Activated CD8-positive, alpha-beta memory T cell treated with anti-CD3 and anti-CD28 coated beads for 1 hour (primary cell): Measurements from ENCODE around the gene HELZ.

ENCODE experiments used
- DNase-seq, 2 donors: peaks; one replicate each; pipeline ENCODE4 v3.0.0-alpha.2; 2020; ENCODE audit warnings: low read depth in 1 of 2; ENCODE audit errors: extremely low read depth in 1 of 2

The HELZ gene

DNA sequence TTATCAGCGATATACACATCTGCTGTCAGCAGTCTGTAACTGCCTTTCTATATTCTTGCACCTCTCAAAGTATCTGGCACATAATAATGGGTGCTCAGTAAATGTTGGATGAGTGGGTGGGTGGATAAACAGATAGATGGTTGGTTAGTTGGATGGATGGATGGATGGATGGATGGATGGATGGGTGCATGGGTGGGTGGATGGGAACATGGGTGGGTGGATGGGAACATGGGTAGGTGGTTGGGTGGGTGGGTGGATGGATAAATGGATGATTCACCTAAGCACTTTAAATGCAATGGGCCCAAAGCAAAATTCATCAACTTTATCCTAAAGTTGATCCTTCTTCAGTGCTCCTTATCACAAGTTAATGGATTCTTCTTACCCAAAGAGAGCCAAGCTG, 48.6 kb downstream of the HELZ start:
- DNase-seq: no peak

DNA sequence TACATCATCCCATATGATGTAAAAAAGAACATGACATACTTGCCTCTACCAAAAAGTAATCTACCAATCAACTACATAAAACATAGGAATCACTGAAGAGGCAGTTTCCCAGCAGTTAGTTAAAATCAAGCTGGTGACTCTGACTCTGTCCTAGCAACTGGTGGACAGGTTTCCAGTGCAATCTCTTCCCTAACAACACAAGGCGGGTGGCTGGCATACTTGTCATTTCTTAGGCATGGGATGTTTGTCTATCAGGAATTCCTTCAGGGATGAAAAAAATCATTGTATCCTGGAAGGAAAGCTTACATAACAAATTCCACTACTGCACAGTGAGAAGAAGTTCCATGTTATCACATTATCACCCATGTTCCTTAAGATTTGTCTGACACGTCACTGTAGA, 50.9 kb downstream of the HELZ start:
- no peak for DNase-seq

DNA sequence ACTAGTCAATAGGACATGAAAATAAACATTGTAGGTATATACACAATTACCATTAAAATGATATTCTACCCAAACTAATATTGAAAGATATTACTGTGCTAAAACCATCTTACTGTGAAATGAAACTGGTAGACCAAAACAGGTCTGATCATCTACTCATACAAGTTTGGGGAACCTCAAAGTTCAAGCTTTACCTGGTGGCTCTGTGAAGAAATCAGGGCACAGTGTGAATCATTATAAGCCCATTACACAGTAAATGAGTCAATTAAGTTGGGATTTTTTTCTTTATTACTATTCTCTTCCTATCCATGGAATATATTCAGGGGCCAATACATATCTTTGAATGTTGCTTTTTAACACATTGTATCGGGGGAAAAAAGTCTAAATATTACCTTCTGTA, 57.1 kb downstream of the HELZ start:
- no peak for DNase-seq

DNA sequence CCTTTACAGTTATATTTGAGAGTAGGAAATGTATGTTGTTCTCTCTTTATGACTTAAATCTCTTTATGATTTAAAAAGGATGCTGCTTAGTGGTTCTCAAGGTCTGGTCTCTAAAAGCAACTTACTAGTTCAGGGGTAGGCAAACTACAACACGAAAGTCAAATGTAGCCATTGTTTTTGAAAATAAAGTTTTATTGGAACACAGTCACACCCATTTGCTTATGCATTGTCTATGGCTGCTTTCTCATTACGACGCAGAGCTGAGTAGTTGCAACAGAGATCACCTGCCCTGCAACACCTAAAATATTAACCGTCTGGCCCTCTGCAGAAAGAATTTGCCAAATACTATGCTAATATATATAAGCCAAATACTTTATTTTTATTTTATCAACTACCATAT, 58.2 kb downstream of the HELZ start:
- DNase-seq: no peak

DNA sequence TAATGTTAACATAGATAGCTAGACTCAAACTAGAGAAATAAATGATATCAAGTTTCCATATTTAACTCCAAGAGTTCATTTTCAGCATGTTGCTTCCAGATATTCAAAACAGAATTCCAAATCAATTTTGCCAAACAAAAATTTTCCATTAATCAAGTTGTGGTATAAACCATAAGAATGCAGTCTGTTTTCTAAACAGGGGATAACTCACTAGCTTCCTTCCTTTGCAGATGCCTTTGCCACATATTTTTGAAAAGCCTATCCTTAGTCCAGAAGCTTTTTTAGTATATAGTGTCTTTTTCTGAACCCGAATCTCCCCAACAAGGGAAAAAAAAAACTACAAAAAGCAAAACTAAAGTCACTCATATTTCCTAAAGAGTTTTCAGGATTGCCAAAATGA, 61.5 kb downstream of the HELZ start:
- no peak for DNase-seq

DNA sequence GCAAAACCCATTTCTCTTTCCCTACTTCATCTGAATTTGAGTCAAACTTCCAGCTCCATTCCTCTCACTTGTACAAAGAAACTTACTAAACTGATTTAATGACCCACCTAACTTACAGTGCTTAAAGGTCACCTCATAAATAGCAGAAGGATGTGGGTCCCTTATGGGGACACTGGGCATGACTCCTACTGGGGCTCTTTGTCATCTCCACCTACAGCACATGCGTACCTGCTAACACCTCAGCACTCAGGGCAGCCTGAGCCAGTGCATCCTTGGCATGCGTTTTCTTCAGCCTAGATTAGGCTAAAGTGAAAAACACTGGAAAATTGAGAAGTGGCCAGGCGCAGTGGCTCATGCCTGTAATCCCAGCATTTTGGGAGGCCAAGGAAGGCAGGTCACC, 63.2 kb downstream of the HELZ start:
- DNase-seq: no peak

DNA sequence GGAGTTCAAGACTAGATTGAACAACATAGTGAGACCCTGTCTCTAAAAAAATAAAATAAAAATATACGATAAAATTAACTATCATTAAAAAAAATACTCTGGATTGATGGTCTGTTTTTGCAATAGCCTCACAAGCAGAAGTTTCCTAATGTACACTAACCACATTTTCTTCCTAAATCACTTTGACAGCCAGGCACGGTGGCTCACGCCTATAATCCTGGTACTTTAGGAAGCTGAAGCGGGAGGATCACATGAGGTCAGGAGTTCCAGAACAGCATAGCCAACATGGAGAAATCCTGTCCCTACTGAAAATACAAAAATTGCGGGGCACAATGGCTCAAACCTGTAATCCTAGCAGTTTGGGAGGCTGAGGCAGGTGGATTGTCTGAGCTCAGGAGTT, 64.7 kb downstream of the HELZ start:
- DNase-seq: no peak

DNA sequence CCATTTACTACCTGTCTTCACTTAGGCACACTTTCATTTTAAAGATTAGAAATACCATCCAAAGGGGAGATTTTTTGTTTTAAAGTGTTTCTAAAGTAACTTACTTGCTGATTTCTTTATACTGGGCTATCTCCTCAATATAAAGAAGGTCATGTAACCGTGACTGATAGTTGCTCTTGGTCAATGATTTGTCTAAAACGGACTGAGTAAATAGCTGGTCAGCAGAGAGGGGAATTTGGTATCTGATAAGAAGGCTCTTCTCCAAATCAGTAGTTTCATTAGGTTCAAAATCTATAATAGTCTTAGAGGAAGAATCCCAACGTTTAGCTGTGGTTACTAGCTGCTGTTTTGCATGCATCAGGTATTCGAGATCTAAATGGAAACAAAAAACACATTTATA, 66.4 kb downstream of the HELZ start:
- no peak for DNase-seq

DNA sequence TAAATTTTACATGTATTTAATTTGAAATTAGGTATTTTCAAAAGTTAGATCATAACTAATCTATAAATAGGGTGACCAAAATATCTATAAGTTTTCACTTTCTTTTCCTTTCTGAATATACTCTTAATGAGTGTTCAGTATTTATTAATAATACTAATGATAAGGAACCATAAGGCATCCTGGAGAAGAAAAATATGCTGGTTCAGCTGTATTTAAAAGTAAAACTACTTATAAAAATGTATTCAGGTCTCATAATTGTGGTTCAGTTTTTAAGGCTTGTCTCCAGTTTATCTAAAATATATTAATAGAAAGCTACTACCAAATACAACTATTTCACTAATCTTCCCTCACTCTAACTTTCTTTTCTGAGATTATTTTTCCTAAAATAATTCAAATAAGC, 67.3 kb downstream of the HELZ start:
- no peak for DNase-seq

DNA sequence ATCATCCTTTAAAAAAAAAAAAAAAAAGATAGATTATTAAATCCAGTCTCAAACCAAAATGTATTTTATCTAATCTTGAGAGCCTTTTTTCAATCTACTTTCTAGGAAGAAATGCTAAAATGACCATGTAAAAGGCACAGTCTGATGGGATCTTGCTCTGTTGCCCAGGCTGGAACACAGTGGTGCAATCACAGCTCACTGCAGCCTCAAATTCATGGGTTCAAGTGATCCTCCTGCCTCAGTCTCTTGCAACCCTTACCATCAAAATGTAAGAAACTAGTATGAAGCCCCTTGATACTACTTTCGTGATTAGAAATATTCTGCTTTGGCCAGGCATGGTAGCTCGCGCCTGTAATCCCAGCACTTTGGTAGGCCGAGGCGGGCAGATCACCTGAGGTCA, 70.8 kb downstream of the HELZ start:
- DNase-seq: no peak

DNA sequence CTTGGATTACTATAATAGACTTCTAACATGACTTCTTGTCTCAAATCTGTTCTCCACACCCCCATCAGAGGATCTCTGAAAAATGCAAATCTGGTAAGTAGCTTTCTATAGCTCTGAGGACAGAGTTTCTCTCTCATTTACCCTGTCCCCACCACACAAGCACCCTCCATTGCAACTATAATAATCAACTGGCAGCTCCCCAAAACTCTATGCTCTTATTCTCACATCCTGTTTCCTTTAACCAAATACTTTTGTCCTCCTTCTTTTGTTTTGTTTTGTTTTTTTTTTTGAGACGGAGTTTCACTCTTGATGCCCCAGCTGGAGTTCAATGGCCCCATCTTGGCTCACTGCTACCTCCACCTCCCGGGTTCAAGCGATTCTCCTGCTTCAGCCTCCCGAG, 73.4 kb downstream of the HELZ start:
- DNase-seq: no peak

DNA sequence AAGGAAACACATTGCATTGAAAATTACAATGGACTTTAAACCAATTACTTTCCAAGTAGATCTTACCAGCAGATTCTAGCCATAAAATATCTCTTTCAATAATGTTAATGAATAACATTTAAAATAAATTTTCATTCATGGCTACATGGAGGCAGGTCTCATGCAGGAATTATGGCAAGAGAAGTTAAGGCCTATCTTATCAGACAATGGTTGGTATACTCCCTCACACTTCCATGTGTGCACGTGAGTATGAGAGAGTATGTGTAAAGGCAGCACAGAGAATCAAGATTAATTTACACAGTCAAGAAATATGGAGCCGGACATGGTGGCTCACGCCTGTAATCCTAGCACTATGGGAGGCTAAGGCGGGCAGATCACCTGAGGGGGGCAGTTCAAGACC, 76.5 kb downstream of the HELZ start:
- DNase-seq: no peak

DNA sequence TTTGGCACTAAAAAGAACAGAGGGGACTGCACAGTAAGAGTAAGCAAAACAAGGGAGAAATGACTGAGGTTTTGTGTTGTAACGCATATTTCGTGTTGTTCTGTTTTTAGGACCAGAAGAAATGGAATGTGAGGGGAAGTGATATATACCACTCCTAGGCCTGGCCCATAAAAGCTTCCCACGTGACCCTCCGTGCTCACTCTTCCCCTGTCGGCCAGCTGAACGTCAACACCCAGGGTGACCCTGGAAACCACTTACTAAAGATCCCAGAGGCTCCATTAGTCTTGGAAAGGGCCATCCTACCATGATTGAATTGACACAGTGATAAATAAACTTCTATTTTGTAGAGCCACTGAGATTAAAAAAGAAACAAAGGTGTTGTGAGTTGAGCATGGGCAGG, 79.8 kb downstream of the HELZ start:
- DNase-seq: no peak

DNA sequence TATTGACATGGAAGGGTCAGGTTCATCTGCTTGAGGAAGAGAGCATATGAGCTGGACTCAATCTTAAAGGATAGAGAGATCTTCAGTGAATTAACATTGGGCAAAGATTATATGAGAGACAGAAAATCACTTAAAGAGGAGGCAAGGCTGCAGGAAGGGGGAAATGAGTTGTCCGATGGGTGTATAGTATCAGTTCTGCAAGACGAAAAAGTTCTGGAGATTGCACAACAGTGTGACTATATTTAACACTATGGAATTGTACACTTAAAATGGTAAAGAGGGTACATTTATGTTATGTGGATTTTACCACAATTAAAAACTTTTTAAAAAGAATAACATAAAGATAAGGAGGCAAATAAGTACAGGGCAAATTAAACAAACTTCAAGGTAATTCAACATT, 80.7 kb downstream of the HELZ start:
- DNase-seq: no peak

DNA sequence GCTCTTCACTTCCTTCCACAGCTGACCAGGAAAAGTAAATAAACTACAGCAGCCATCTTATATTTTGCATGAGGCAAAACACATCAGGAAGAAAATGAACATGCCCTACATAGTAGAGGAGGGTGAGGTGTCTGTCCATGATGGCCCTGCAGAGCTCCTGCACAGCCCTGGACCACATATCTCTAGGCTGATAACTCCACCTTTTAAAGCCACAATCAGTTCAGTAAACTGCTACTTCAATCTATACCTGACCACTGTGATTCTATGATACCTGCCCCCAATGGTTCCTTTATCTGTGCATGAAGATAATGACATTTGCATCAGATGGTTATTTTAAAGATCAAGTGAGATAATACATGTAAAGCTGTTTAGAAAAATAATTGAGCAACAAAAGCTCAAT, 82.2 kb downstream of the HELZ start:
- DNase-seq: no peak

DNA sequence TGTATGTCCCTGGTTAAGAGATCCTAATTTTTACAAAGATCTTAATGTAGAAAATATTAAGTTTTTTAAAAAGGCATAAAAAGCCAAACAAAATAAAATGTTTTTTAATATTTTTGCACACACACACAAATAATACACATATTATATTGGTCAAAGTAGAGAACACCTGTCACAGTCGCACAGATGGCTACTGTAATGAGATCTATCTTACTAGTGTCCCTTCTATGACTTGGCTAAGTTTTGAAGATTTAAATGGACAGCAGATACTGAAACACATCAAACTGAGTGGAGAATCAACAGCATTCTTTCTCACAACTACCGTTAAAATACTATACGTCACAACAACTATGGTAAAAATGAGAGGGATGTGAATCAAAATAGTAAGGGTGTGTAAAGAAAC, 83.4 kb downstream of the HELZ start:
- DNase-seq: no peak

DNA sequence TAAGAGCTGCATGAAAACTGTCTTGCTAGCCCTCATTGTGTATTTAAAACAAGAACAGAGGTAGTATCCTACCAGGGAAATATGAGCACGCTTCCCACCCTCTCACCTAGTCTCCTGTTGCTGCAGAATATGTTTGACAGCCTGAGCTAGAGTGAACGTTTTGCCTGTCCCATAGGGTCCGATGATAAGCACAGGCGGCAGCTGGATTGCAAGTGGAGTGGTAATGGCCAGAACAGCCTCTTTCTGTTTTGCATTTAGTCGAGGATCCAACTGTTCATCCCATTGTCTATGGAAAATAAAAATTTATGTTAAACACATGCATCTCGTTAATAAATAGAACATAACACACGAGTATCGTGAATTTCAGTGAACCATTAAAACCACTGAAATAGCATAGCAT, 84.2 kb downstream of the HELZ start:
- DNase-seq: no peak

DNA sequence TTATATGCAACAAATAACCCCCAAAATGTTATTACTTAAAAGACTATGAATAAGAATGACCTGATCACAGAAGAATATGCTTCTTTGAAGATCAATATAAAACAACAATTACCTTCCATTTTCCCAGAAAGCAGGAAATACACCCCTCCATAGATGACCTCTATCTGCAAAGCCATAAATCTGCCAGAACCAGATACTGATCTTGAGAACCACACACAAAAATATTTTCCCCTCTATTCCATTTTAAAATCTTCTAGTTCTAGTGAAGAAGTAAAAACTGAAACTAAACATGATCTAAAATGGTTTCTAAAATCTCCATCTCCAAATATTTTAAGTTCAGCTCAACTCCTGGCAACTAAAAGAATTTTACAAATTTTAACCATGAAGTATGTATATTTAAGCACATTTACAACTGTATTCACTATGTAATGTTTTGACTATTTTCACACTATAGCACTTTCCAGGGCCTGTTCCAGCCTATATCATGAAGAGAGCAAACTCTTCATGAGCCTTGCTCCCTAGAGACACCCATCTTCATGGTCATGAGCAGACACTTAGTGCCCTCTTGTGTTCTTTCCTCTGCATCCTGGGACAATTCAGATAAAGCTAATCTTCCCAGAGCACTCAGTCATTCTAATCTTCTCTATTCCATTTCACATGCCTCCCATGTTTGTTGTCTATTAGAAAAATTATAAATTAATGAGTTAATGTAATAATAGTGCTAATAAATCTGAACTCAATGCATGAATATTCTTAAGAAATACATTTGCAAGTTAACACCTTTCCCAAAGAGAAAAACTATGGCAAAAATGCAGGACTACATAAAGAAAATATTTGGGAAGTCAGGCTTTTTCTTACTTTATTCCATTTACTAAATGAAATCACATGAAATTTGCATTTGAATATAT, 87.0 kb downstream of the HELZ start:
- no peak for DNase-seq

DNA sequence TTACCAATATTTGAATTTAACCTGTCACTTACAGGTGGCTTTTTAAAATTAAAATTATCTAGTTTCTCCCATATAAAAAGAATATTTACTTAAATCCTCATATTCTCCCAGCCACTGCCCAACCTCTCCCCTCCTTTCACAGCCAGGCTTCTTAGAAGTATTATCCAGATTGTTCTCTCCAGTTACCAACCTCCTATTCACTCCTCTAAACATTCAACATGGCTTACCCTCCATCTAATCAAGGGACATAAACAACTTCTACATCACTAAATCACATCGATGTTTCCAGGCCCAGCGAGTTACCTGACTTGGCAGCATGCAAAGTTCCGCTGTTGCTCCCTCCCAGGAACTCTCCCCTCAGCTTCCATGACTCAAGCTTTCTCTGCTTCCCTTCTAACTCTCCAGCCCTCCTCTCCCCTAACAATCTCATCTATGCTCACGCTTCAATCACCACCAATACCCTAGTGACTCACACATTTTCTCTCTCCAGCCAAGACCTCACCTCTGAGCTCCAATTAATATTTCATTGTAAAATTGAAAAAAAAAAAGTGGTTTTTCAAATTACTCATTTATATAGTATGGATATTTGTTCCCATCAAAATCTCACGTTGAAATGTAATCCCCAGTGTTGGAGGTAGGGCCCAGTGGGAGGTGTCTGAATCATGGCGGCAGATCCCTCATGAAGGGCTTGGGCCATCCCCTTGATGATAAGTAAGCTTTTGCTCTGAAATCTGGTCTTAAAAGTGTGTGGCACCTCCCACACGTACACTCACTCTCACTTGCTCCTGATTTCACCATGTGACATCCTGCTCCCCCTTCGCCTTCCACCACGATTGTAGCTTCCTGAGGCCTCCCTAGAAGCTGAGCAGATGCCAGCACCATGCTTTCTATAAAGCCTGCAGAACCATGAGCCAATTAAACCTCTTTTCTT, 88.5 kb downstream of the HELZ start:
- DNase-seq: no peak

DNA sequence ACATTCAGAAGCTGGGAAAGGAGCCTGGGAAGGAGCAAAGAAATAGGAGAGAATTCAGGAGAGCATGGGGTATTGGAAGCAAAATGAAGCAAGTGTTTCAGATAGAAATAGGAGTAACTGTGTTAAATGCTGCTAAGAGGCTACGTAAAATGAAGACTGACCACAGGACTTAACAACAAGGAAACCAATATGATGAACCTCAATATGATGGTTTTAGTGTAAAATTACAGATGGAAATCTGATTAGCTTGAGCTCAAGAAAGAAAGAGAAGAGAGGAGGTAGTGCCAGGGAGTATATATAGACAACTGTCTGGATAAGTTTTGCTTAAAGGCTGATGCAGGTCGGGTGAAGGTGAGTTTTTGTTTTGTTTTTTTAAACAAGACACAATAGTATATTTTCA, 92.2 kb downstream of the HELZ start:
- DNase-seq: no peak

DNA sequence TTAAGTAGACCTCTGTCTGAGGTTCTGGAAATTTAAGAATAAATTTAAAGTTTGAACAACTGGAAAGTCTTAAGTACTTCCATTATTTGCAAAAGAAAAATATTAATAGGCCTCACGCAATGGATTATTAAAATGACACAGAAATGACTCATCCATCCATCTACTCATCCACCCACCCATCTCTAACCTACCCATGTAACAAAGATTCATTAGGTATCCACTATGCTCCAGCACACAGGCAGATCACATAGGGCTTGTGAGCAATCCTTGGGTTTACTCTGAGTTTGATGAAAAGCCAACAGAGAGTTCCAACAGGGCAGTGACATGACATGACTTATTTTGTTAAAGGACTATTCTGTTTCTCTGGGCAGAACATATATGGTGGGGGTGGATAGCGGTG, 93.3 kb downstream of the HELZ start:
- no peak for DNase-seq

DNA sequence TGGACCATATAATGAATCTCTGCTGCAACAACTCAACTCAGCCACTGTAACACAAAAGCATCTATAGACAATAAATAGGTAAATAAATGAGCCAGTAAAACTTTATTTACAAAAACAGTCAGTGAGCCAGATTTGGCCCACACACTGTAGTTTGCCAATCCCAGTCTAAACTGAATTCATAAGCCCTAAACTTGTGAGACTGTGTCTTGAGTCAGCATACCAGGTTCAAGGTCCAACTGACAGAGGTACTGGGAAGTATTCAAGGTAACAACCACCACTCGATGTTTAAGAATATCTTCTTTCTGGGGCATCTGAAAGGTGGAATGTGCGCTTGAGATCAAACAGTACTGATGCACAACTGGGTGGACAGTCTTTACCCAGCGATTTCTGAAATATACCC, 94.2 kb downstream of the HELZ start:
- no peak for DNase-seq
